ENCODE results near the gene ANAPC7.
"Not testable (repeated sequence)": the region's sequence is repeated elsewhere in the genome, so short reads cannot be mapped to it uniquely, and the experiment has no call there.

Gene ANAPC7

GRCh38 chr12:110345963-110346362 is 57.5 kb downstream of the ANAPC7 start:
- no peak for DNase-seq

GRCh38 chr12:110345176-110345661 is 58.3 kb downstream of the ANAPC7 start:
- DNase-seq: no peak

- no peak for DNase-seq
Measured at GRCh38 chr12:110344657-110345056, 58.9 kb downstream of the ANAPC7 start.

- DNase-seq: no peak
Measured at GRCh38 chr12:110343736-110344555, 59.6 kb downstream of the ANAPC7 start.

- DNase-seq: no peak
Measured at GRCh38 chr12:110343114-110343513, 60.4 kb downstream of the ANAPC7 start.

- no peak for DNase-seq
Measured at GRCh38 chr12:110342157-110342556, 61.4 kb downstream of the ANAPC7 start.

- no peak for DNase-seq
Measured at GRCh38 chr12:110340706-110341105, 62.8 kb downstream of the ANAPC7 start.

GRCh38 chr12:110340261-110340660 is 63.2 kb downstream of the ANAPC7 start:
- DNase-seq: not testable (repeated sequence)

- no peak for DNase-seq
Measured at GRCh38 chr12:110339184-110339952, 64.1 kb downstream of the ANAPC7 start.

- DNase-seq: no peak
Measured at GRCh38 chr12:110338754-110339153, 64.8 kb downstream of the ANAPC7 start.

- DNase-seq: no peak
Measured at GRCh38 chr12:110337912-110338710, 65.4 kb downstream of the ANAPC7 start.

- DNase-seq: no peak
Measured at GRCh38 chr12:110335481-110336045, 67.9 kb downstream of the ANAPC7 start.

- no peak for DNase-seq
Measured at GRCh38 chr12:110333201-110333600, 70.3 kb downstream of the ANAPC7 start.

- no peak for DNase-seq
Measured at GRCh38 chr12:110330544-110330943, 73.0 kb downstream of the ANAPC7 start.

GRCh38 chr12:110330124-110330523 is 73.4 kb downstream of the ANAPC7 start:
- no peak for DNase-seq

- no peak for DNase-seq
Measured at GRCh38 chr12:110329710-110330109, 73.8 kb downstream of the ANAPC7 start.

Measured in stimulated activated CD8-positive, alpha-beta memory T cell treated with anti-CD3 and anti-CD28 coated beads, Interleukin-4, amount 100 ng/mL, for 48 hours (primary cell).